ENCODE results near the gene SRCIN1.
A peak's percentile ranks its signal among the peaks of the same experiment; 100 is the strongest.

Gene SRCIN1

DNA sequence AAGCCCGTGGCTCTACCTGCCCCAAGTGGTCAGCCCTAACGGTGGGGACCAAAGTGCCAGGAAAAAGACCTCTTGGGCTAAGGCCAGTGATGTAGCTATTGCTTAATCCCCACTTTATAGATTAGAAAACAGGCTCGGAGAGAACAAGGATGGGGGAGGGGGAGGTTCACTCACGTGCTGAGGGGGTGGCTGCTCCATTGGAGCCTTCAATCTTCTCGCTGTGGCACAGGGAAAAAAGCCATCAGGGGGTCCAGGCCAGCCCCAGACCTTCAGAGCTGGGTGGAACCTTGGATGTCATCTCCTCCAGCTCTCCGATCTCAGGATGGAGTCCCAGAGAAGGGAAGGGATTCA is 45.9 kb downstream of the SRCIN1 start:
- no peak for DNase-seq

DNA sequence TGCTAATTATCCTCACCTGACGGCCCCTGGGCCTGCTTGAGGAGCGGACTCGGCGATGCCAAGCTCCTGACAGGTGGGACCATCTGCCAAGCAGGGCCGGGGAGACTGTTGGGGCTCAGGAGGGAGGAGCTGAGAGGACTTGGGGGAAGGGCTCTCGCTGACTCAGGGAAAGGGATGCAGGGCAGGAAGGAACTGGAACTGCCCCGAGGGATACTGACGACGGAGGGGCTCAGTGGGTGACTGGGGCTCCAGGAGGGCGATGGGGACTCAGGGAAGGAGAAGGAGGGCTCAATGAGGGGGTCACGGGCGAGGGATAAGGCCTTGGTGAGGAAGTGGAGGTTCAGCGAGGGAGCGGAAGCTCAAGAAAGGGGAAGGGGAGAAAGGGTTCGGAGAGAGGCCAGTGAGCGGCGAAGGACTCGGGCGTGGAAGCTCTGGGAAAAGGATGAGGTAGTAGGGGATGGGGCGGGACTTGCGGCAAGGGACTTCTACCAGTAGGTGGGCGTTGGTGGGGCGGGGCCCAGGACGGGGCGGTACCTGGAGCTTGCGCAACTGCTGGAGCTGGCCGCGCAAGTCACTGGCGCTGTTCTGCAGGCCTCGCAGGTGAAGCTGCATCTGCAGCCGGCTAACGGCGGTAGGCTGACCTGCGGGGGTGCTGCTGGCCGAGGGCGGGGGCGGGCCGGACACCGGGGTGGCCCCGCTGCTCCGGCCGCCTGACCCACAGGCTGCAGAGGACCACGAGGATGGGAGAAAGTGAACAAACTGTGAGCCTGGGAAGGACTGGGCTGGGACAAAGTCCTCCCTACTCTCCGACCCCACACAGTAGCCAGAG is 46.5 kb downstream of the SRCIN1 start:
- peak; percentile 93 for DNase-seq

DNA sequence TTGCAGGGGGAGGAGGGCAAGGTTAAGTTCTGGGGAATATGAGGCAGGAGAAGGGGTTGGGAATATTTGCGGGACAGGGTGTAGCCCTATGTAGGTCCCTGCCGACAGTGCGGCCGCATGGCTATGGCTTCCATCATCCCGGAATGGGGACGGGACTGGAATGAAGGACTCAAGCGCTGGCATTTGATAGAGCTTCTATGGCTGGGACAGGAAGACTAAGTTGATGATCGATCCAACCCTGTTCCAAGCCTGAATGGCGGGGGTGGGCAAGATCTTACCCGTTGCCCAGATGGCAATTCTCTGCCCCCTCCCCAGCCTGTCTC is 47.1 kb downstream of the SRCIN1 start:
- DNase-seq = no peak

DNA sequence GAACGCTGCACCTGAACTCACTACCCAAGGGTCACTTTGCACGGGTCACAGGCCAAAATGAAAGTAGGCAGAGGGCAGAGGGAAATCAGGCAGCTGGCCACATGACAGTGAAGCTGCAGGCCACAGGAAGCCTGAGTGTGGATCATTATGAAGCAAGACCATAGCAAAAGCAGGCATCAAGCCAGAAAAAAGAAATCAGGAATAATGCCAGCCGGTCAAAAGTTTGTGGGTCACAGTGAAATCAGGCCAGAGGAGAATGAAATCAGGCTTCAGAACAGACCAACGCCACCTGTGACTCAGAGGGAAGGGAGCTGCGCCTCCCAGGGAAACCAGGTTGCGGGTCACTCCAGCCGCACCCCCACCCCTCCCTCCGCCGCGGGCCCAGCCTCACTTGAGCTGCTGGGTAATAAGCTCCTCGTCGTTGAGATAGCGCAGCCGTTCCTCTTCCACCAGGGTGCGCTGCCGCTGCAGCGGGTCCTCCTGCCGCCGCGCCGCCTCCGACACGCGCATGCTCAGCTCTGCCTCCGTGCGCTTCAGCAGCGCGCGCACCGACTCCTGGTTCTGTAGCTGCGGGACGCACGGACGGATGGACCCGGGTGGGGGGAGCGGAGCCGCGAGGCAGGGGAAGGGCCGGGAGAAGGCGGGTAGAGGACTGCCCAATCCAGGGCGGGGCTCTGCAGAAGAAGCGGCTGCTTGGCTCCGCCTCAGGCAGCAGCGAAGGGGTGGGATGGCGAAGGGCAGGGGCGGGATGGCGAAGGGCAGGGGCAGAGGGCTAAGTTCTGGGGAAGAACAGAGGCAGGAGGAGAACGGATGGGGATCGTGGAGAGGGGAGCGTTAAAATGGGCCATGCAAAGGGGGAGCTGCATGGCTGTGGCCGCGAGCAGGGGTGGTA is 47.7 kb downstream of the SRCIN1 start:
- peak; percentile 93 for DNase-seq

DNA sequence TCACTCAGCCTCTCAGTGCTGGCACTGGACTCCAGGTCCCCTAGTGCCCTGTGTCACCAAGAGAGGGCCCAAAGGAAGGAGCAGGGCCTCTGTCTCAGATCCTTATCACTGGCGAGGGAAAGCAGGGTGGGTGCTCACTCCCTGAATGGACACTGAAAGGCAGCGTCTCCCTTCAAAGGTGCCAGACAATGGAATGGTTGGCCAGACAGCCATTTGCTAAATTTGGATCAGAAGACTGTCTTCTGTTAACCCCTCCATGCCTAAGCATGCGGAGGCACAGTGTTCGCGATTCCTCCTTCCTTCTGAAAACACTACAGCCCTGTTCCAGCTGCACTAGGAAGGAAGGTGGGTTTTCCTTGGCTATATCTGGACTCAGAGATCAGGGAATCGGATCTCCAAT is 48.4 kb downstream of the SRCIN1 start:
- no peak for DNase-seq

DNA sequence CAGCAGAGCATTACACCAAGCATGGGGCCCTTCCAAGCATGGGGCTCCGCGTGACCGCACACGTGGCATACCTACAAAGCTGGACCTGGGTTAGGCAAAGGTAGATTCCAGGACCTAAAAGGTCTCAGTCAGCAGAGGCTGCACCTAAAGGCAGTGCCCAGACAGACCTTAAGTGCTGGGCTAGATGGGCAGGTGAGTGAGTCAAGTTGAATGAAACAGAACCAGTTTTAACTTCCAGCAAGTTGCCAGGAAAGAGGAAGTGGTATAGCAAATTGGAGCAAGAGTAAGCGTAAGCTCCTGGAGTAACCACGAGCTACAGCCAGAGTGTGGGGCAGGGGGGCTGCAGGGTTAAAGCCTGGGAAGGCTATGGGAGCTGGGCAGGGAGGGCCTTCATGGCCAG is 49.5 kb downstream of the SRCIN1 start:
- DNase-seq = no peak

DNA sequence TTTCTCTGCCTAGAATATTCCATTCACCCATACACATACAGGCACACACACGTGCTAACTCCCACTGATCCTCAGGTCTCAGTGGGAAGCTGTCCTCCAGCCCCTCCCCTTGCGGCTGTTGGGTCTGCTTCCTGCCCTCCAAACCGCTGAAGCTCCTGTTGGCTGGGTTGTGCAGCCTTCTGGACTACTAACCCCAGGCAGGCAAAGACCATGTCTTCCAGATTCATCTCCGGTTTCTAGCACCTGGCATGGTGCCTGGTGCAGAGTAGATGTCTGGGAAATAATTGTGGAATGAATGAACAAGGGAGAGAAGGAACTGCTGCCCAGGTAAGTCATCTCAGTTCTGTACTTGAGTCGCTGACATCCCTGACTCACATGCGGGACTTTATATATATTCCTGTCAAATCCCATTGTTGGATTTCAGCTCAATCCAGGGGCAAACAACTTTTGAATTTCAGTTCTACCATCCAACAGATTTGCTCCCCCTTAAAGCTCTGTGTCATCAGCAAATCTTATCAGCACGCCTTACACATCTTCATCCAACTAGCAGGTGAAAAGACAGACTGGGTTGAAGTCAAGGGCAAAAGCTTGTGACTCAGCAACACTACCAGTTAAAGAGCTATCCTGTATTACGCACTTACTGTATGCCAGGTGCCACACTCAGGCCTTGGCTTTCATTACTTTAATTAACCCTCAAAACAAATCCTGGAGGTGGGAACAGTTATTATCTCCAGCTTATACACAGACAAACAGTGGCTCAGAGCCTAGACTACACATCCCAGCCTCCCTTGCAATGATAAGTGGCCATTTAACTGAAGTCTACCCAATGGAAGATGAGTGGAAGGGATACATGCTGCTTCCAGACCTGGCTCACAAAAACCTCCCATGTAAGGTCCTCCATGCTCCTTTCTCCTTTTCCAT is 51.1 kb downstream of the SRCIN1 start:
- no peak for DNase-seq

DNA sequence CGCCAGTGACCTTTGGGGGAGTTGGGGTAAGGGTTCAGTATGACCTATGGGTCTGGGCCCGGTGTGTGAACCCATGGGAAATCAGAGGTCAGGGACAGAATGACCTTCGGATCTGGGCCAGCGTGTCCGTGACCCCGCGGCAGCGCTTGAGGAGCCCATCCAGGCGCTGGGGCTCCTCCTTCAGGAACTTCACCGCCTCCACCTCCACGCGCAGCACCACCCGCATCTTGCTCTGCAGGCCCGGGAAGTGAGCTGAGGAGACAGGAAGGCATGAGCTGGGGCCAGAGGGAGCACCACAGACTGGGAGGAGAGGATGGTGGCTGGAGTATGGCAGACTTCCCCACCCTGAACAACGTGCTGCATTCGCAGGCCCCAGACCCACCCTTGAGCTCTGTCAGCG is 53.4 kb downstream of the SRCIN1 start:
- DNase-seq = no peak

DNA sequence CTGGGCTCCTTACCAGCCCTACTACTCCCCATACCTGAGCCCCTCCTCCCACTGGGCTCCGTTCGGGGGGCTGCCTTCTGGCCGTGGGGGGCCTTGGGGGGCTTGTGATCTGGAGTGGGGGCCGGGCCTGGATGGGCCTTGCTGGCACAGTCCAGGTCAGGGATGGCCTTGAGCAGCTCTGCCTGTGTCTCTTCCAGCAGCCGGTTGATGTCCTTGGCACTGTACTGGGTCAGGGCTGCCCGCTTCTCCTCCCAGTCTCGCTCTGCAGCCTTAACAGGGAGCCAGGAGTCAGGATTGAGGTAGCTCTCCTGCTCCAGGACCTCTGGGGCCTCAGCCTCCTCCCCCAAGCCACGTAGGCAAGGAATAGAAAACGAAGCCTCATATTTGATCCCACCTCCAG is 54.6 kb downstream of the SRCIN1 start:
- no peak for DNase-seq

DNA sequence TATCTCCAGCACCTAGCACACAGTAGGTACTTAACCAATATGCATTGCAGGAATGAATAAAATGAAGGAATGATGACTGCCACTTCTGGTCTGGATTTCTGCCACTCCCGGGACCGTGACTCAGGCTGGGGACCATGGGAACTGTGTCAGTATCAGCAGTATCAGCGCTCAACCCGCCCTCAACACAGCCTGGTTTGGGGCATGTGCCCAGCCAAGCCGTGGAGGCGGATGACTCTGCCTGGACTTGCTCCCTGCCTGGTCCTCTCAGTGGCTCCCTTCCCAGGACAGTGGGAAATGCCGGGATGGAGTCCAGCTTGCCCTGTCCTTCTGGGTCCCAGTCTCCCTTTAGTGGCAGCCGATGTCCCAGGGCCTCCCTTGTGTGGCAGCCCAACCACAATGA is 55.1 kb downstream of the SRCIN1 start:
- no peak for DNase-seq

DNA sequence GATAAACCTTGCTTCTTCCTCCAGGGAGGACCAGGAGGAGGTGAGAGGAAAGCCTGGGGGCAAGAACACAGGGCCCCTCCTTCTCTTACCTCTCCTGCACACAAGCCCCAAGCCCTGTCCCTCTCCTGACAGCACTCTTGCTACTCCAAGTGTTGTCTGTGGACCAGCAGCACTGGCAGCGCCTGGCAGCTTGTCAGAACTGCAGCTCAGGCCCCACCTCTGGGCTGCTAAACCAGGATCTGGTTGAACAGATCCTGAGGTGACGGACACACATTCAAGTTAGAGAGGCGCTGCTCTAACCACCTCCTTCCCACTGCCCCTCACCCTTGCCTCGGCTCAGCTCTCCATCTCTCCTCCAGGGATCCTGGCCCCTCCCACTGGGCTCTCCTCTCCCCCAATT is 56.5 kb downstream of the SRCIN1 start:
- DNase-seq = no peak

DNA sequence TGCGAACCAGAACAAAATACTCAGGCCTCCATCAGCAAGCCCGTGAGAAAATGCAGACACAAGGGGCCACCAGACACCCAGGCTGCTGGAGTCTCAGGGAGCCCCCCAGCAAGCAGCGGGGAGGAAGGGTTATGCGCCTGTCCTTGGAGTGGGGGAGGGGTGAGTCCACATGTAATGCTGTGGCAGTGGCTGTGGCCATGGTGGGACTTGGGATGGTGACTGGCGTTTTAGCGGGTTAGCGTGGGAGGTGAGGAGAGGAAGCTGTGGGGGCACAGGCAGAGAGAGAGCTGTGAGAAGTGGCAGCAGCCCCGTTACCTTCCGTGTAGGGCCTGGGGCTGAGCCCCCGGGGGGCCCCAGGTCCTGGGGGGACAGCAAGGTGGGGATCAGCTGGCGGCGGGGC is 58.3 kb downstream of the SRCIN1 start:
- no peak for DNase-seq

DNA sequence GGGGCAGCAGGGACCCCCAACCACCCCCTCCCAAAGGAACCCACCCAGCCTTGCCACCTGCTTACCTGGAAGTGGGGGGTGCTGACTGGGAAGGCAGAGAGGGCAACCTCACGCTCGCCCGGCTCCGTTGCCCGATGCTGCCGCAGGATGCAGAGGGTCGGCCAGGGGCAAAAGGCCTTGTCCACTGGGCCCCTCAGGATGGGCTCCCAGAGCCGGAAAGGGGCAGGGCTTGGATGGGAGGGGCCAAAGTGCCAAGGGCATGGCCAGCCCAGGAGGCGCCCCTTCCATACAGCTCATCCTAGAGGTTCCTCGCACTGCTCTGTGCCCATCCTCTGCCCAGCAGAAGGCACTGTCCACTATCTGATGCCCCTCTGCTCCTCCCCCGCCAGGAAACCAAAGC is 59.4 kb downstream of the SRCIN1 start:
- no peak for DNase-seq

DNA sequence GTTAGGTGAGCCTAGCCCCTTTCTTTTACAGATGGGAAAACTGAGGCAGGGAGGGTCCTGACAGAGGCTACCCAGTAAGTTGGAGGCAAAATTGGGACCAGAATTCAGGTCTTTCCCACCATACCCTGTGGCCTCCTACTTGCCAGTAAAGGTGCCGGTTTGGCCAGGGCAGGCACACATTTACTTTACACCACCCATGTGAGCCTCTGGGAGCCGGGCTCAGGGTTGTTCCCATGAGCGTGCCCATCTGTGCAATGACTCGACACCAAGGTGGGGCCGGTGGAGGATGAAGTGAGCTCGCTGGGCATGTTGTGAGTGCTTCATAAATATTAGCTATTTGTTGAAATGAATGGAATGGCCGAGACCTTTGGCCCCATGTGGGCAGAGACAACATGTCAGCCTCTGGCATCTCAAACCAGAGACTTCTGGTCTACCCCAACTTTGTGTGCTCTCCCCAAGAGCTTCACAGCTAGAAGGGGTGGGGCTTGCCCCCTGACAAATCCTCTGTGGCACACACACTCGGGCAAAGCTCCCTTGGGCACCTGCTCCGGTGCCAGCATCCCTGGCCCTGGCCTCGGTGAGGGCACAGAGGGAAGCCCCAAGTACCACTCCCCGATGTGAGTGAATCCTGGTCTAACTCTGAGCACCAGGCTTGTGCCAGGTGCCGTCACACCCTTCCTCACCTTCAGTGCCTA is 60.1 kb downstream of the SRCIN1 start:
- no peak for DNase-seq

DNA sequence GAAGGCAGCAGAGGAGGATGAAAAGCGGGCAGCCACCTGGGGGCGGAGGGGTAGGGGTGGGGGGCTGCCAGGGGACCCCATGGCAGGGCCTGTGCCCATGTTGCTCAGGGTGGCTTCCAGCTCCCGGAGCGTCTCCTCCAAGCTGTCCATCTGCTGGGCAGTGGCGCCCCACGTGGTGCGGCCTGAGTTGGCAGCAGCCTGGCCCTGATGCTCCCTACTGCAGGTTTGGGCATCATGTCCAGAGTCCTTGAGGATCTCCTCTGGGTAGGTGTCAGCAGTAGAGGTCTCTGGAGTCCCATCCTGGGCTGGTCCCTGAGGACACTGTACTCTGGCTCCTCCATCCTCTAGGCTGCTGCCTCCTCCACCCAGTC is 60.9 kb downstream of the SRCIN1 start:
- DNase-seq = no peak

DNA sequence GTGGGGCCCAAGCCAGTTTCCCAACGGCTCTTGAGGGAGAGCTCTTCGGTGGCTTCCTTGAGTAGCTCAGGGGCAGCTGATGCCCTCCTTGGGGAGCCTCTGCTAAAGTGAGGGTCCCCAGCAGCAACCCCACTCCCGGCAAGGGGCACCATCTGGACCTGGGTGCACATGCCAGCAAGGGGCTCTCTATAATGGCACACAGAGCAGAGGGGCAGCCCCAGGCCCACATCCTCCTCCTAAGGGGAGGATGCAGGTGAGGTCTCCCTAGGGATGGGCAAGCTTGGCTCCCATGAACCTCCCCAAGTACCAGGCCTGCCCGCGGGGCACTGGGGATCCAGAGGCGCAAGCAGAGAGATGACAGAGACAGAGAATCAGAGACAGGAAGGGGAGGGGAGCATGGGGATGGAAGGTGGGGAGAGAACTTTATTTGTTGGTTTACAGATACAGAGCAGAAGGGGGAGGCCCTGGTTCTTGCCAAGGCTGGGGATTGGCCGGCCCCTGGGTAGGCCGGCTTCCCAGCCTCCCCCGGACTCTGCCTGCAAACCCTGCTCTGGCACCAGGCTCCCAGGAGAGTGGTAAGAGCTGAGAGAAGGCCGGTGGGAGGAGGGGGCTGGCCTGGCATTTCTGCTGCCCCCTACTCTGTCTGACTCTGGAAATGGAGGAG is 61.4 kb downstream of the SRCIN1 start:
- DNase-seq = no peak

DNA sequence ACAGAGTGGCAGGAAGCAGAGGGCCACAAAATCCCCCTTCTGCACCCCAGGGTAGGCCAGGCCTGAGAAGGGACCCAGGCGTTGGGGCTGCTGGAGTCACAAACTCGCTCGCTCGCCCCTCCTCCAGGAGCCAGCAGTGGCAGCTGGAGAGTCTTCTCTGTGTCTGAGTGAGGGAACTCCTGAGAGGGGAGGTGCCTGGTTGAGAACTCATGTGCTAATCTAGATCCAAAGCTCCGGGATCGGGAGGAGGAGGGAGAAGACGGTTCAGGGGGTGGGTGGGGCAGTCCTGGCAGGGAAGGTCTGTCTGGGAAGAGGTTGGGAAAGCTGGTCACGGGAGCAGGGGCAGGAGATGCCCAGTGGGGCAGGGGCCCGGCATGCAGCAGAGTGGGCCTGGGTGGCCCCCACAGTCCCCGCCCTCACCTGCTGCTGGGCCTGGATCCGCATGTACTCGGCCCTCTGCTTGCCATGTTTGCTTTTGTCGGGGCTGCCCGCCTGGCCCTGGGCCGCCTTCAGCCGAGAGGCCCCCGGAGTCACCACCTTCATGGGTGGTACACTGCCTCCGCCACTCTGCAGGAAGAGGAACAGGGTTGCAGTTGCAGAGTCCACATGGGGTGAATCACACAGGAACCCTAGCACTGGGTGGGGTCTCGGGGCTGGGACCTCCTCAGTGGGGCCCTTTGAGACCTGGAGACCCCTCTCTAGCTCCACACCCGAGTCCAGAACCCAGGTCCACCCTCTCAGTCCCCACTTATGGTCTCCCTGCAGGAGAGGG is 62.2 kb downstream of the SRCIN1 start:
- DNase-seq = no peak

DNA sequence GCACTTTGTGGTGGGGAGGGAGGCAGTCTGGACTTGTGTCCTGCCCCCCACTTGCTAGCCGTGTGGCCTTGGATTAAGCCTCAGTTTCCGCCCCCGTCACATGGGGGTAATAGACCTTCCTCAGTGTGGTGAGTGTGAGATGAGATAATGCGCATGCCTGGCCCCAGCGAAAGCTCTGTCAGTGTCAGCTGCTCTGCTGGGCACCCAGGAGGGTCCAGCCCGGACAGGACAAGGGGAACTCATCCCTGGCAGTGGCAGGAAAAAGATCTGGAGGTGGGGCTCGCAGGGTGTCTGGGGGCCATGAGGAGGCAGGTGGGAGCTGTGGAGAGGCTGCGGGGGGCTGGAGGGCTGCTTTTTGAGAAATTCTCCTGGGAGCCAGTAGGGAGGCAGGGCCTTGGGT is 63.5 kb downstream of the SRCIN1 start:
- DNase-seq = no peak

DNA sequence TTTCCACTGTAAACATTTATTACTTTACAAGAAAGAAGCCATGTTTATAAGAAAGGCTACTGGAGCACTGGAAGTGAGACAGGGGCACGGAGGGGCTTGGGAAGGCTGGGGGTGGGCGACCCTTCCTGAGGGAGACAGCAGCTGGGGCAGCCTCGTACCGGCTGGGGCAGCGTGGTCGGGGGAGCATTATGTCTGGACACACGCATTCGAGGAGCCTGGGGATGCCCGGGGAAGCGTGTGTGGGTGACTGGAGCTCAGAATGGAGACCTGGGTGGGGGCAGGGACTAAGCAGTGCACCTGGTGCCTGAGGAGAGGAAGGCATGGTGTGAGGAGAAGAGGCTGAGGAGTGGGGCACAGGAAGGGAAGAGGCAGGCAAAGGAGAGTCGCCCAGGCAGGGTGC is 64.5 kb downstream of the SRCIN1 start:
- DNase-seq = no peak

DNA sequence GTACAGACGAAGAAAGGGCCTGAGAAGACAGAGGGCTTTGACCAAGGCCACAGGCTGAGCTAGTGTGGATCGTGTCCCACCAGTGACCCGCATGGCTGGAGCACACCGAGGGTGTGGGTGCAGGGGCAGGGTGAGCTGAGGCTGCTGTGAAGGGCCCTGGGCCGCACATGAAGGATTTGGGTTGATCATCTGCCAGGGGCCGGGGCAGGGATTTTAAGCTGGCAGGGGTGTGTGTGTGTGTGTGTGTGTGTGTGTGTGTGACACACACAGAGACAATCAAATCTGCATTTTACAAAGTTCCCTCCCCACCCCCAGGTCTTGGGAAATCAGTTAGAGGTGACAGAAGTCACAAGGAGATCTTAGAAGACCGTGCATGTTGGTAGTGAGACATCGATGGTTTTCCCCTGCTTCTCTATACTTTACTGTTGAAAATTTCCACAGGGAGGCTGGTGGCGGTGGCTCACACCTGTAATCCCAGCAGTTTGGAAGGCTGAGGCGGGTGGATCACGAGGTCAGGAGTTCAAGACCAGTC is 65.2 kb downstream of the SRCIN1 start:
- no peak for DNase-seq

DNA sequence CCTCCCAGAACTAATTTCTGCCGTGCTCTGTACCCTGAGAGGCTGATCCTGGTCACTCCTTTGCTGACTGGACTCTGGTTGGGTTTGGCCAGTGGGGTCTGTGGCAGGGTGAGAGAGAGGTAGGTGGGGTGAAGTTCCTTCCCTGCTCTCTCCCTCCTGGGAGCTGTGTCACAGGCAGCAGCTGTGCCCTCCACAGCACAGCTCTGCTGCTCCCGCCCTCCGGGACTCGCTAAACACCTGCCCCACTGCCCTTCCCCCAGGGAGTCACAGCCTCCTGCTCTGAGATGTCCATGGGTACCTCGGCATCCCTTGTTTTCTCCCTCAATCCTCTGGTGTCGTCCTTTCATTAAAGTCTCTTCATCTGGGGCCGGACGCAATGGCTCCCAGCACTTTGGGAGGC is 66.4 kb downstream of the SRCIN1 start:
- DNase-seq = no peak
